CD4-positive, alpha-beta T cell (primary cell): ENCODE data around the gene BCORL1. TPM values are rescaled to one million over a fixed set of nuclear protein-coding genes. Genes with fewer than 3 reads are reported as not detected.

Experiments
- ATAC-seq: fragments of 200-7000 bp; cut with Tn5 transposase; one replicate; pipeline ENCODE4 v1.10.0; 2022; ENCODE audit warnings: mild to moderate bottlenecking; ENCODE audit not compliant: poor library complexity
- CTCF ChIA-PET: fragments of 350-600 bp; sonication (Branson Sonifier 250); formaldehyde crosslinking; loops from one replicate; lab custom pipeline; 2021; ENCODE audit warnings: antibody characterized with exemption, inconsistent platforms; lab: Charles Lee
- POLR2A ChIA-PET: fragments of 350-600 bp; sonication (Branson Sonifier 250); formaldehyde crosslinking; loops from one replicate; lab custom pipeline; 2021; ENCODE audit warnings: antibody characterized with exemption, inconsistent platforms; lab: Charles Lee
- DNase-seq, 14 experiments: peaks; one replicate each; pipeline ENCODE4 v3.0.0-alpha.2; 2013 to 2020; ENCODE audit warnings: mixed read lengths in 2 of 14
- H3K27ac ChIP-seq, 2 donors: one replicate each; pipeline versions ENCODE4 v1.5.1 to v1.7.0; 2013; ENCODE audit warnings: low read length in 2 of 2, low read depth in 1 of 2, mild to moderate bottlenecking in 1 of 2
- H3K27me3 ChIP-seq, 2 experiments: 1 replicate in 1 of 2; 2 replicates in 1 of 2; pipeline versions ENCODE4 v1.6.1 to v1.7.0; 2013; ENCODE audit warnings: low read length in 2 of 2, control low read depth in 1 of 2, mild to moderate bottlenecking in 1 of 2, moderate library complexity in 1 of 2; ENCODE audit not compliant: insufficient read depth in 2 of 2, control insufficient read depth in 1 of 2
- H3K36me3 ChIP-seq: one replicate; pipeline ENCODE4 v1.6.1; 2013; ENCODE audit warnings: low read length, control low read depth; ENCODE audit not compliant: insufficient read depth
- H3K4me1 ChIP-seq: one replicate; pipeline ENCODE4 v1.6.1; 2013; ENCODE audit warnings: low read length, control low read depth; ENCODE audit not compliant: insufficient read depth
- H3K4me3 ChIP-seq: one replicate; pipeline ENCODE4 v1.5.1; 2013; ENCODE audit warnings: mild to moderate bottlenecking, low read length, moderate library complexity
- H3K9me3 ChIP-seq, 2 experiments: 1 replicate in 1 of 2; 2 replicates in 1 of 2; pipeline versions ENCODE4 v1.6.1 to v1.7.0; 2013; ENCODE audit warnings: low read length in 2 of 2, mild to moderate bottlenecking in 2 of 2, control low read depth in 1 of 2, moderate library complexity in 1 of 2; ENCODE audit not compliant: control insufficient read depth in 1 of 2, insufficient read depth in 1 of 2
- H3K27ac Mint-ChIP-seq: one replicate; pipeline ENCODE4 v1.8.0; 2020; ENCODE audit warnings: mixed read lengths
- H3K27me3 Mint-ChIP-seq: one replicate; pipeline ENCODE4 v1.8.0; 2021; ENCODE audit warnings: mixed read lengths
- H3K36me3 Mint-ChIP-seq: one replicate; pipeline ENCODE4 v1.8.0; 2021; ENCODE audit warnings: low read depth, mixed read lengths
- H3K4me1 Mint-ChIP-seq: one replicate; pipeline ENCODE4 v1.8.0; 2021; ENCODE audit warnings: low read depth, mixed read lengths
- H3K4me3 Mint-ChIP-seq: one replicate; pipeline ENCODE4 v1.8.0; 2020; ENCODE audit warnings: mild to moderate bottlenecking, mixed read lengths
- H3K9me3 Mint-ChIP-seq: one replicate; pipeline ENCODE4 v1.8.0; 2020; ENCODE audit warnings: mixed read lengths
- CTCF ChIP-seq: fragments of 200-600 bp; IDR thresholded peaks from one replicate; pipeline ENCODE4 v1.8.0; 2022; ENCODE audit warnings: antibody characterized with exemption, mild to moderate bottlenecking
- intact Hi-C, 2 experiments: fragments of 100-400 bp; cut with DNase I in 1 of 2; cut with micrococcal nuclease in 1 of 2; formaldehyde crosslinking; loops; one replicate each; pipeline versions ENCODE4 v1.15.1 to v1.9.0; 2023 to 2025; cut with DNase I, micrococcal nuclease
- total RNA-seq, 174 experiments: library from RNA in 2 of 174; stranded (reverse) in 2 of 174; gene quantifications; one replicate each; pipeline ENCODE4 v1.2.3 and lab custom pipeline; 2021 to 2026

BCORL1 gene
- total RNA-seq, 2 experiments from 2014 or later, result 3.4 to 3.5 TPM

GRCh38 chrX:130083656-130084382, 101.4 kb downstream of the BCORL1 start:
- Mint-ChIP-seq H3K9me3 (no peaks in the 10 kb centered on the region), H3K4me3 (peak overlapping the region; percentile 92), H3K27ac (peak overlapping the region; percentile 93), H3K27me3 (no peaks in the 10 kb centered on the region), H3K36me3 (peaks cover 8% of the 10 kb centered on the region), H3K4me1 (peaks cover 56% of the 10 kb centered on the region)
- peaks cover 14% of the 10 kb centered on the region for H3K36me3 ChIP-seq
- no peak for TF ChIP-seq CTCF
- peak overlapping the region; percentile 29 to 76 for H3K27ac ChIP-seq
- CTCF ChIA-PET, result interaction anchor here (1.2 to 5.6 kb wide), 2 partner anchors 8 to 36 kb away, joined by 4 to 76 read pairs; no protein-coding TSS in a partner anchor
- ATAC-seq (no peak), DNase-seq (peak in 3 of 14 experiments; percentile 22 to 58 (median 46))
- H3K4me3 ChIP-seq, result peak overlapping the region; percentile 67
- no peaks in the 10 kb centered on the region for H3K9me3 ChIP-seq
- POLR2A ChIA-PET, result interaction anchor here (1.0 to 3.2 kb wide), 2 partner anchors 8 to 14 kb away, joined by 3 to 11 read pairs; no protein-coding TSS in a partner anchor
- no peaks in the 10 kb centered on the region for H3K27me3 ChIP-seq
- peaks cover 91% of the 10 kb centered on the region for H3K4me1 ChIP-seq
- intact Hi-C loops, result loop anchor here in 1 of 2 experiments (2.0 kb wide), 1 partner anchor 25 kb away; no protein-coding TSS in a partner anchor

- TF ChIP-seq CTCF, result no peak
- no peaks in the 10 kb centered on the region for H3K9me3 Mint-ChIP-seq
- H3K4me3 ChIP-seq, result peak overlapping the region; percentile 67
- H3K27me3 Mint-ChIP-seq, result no peaks in the 10 kb centered on the region
- peak overlapping the region; percentile 93 for H3K27ac Mint-ChIP-seq
- H3K4me1 ChIP-seq, result peaks cover 96% of the 10 kb centered on the region
- intact Hi-C loops, result loop anchor here in 1 of 2 experiments (5.0 kb wide), 1 partner anchor 88 kb away; the partner anchor contains the start of gene RAB33A
- no peaks in the 10 kb centered on the region for H3K9me3 ChIP-seq
- DNase-seq, result peak in 3 of 14 experiments; percentile 21 to 47 (median 42)
- no peak for ATAC-seq
- peaks cover 57% of the 10 kb centered on the region for H3K4me1 Mint-ChIP-seq
- ChIA-PET POLR2A (interaction anchor here (1.0 to 3.2 kb wide), 3 partner anchors 7 to 36 kb away, joined by 3 to 11 read pairs (median 3); no protein-coding TSS in a partner anchor), CTCF (interaction anchor here (1.2 to 5.6 kb wide), 3 partner anchors 8 to 36 kb away, joined by 4 to 76 read pairs (median 19); no protein-coding TSS in a partner anchor)
- peak overlapping the region; percentile 29 to 76 for H3K27ac ChIP-seq
- peaks cover 4% of the 10 kb centered on the region for H3K36me3 Mint-ChIP-seq
- peaks cover 11% of the 10 kb centered on the region for H3K36me3 ChIP-seq
- H3K4me3 Mint-ChIP-seq, result peak overlapping the region; percentile 92
- H3K27me3 ChIP-seq, result no peaks in the 10 kb centered on the region
Measured at GRCh38 chrX:130084631-130085237, 102.3 kb downstream of the BCORL1 start.
